Natural killer cell (primary cell): ENCODE data around the gene OTOS. TPM values are rescaled to one million over a fixed set of nuclear protein-coding genes. Genes with fewer than 3 reads are reported as not detected.
A peak's percentile ranks its signal among the peaks of the same experiment; 100 is the strongest.

Source experiments
- ATAC-seq, 3 donors: fragments of 150-1000 bp in 2 of 3; fragments of 200-7000 bp in 1 of 3; cut with Tn5 transposase; 1 replicate in 1 of 3; 2 replicates in 2 of 3; pipeline ENCODE4 v1.10.0; 2021; ENCODE audit warnings: mild to moderate bottlenecking in 2 of 3, moderate library complexity in 2 of 3
- DNase-seq, 2 donors: peaks; one replicate each; pipeline versions ENCODE4 v3.0.0 to v3.0.0-alpha.2; 2013 to 2021; ENCODE audit warnings: mixed read lengths in 1 of 2
- H3K27ac ChIP-seq: one replicate; pipeline ENCODE4 v1.5.1; 2013; ENCODE audit warnings: mild to moderate bottlenecking, low read length
- H3K27me3 ChIP-seq: one replicate; pipeline ENCODE4 v1.6.1; 2013; ENCODE audit warnings: low read length; ENCODE audit not compliant: control insufficient read depth, insufficient read depth
- H3K36me3 ChIP-seq: one replicate; pipeline ENCODE4 v1.6.1; 2013; ENCODE audit warnings: low read length; ENCODE audit not compliant: control insufficient read depth, insufficient read depth
- H3K4me1 ChIP-seq: one replicate; pipeline ENCODE4 v1.6.1; 2013; ENCODE audit warnings: low read length; ENCODE audit not compliant: control insufficient read depth, insufficient read depth
- H3K4me3 ChIP-seq: one replicate; pipeline ENCODE4 v1.5.1; 2013; ENCODE audit warnings: low read length
- H3K9me3 ChIP-seq: one replicate; pipeline ENCODE4 v1.6.1; 2013; ENCODE audit warnings: low read length; ENCODE audit not compliant: control insufficient read depth, insufficient read depth
- H3K27ac Mint-ChIP-seq, 2 donors: one replicate each; pipeline ENCODE4 v1.8.0; 2022; ENCODE audit warnings: mild to moderate bottlenecking in 2 of 2, mixed read lengths in 2 of 2, moderate library complexity in 1 of 2
- H3K27me3 Mint-ChIP-seq, 2 donors: one replicate each; pipeline ENCODE4 v1.8.0; 2022; ENCODE audit warnings: low read depth in 2 of 2, mixed read lengths in 2 of 2
- H3K36me3 Mint-ChIP-seq: one replicate; pipeline ENCODE4 v1.8.0; 2022; ENCODE audit warnings: mixed read lengths
- H3K4me1 Mint-ChIP-seq, 2 donors: one replicate each; pipeline ENCODE4 v1.8.0; 2022; ENCODE audit warnings: mixed read lengths in 2 of 2
- H3K4me3 Mint-ChIP-seq: one replicate; pipeline ENCODE4 v1.8.0; 2022; ENCODE audit warnings: mild to moderate bottlenecking, moderate library complexity, mixed read lengths
- H3K9me3 Mint-ChIP-seq, 2 donors: one replicate each; pipeline ENCODE4 v1.8.0; 2022; ENCODE audit warnings: mixed read lengths in 2 of 2
- WGBS: methylation state at CpG from one replicate; pipeline ENCODE4 v1.1.7; 2013; ENCODE audit warnings: missing lambda C conversion rate; ENCODE audit not compliant: insufficient coverage; 5-methylcytosine and 5-hydroxymethylcytosine counted together
- intact Hi-C: fragments of 100-400 bp; cut with micrococcal nuclease; formaldehyde crosslinking; loops from one replicate; pipeline ENCODE4 v1.14.2; 2022
- total RNA-seq, 4 donors: library from RNA; stranded (reverse); fragments of 120-200 nt in 1 of 4; gene quantifications; one replicate each; pipeline versions ENCODE4 v1.2.3 to v1.2.4, GENCODE V29; 2013 to 2022
- TF ChIP-seq, protein P1 (sequence below): fragments of 200-600 bp; IDR thresholded peaks from one replicate; pipeline ENCODE4 v1.8.0; 2022; ENCODE audit warnings: antibody characterized with exemption

Gene OTOS
- total RNA-seq, 3 donors from 2014 or later (not counting 1 experiment from before 2014, with no cell fraction given): not detected

DNA sequence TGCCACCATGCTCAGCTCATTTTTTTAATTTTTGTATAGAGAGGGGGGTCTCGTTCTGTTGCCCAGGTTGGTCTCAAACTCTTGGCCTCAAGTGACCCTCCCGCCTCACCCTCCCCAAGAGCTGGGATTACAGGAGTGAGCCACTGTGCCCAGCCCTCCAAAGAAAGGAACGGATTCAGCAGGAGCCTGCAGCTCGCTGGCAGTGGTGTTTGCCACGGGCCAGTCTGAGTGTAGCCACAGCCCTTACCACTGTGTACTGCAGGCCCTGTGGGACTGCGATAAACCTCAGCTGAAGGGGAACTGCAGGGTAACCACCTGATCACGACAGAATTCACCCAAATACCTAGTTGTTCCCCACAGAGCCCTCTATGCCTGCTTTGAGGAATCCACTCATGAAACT lies 11.1 kb downstream of the OTOS start:
- Mint-ChIP-seq H3K4me1 (peaks cover 5 to 8% of the 10 kb centered on the region in 2 donors), H3K27me3 (no peaks in the 10 kb centered on the region), H3K36me3 (no peaks in the 10 kb centered on the region), H3K9me3 (no peaks in the 10 kb centered on the region), H3K4me3 (no peak overlapping the region), H3K27ac (no peak overlapping the region)
- no peak overlapping the region for H3K4me3 ChIP-seq
- H3K27me3 ChIP-seq: no peaks in the 10 kb centered on the region
- DNase-seq (no peak), ATAC-seq (no peak)
- H3K9me3 ChIP-seq: no peaks in the 10 kb centered on the region
- H3K36me3 ChIP-seq: peaks cover 48% of the 10 kb centered on the region
- 92% methylated on average over 7 of the region's 7 CpGs for WGBS
- peaks cover 1% of the 10 kb centered on the region for H3K4me1 ChIP-seq
- no peak overlapping the region for H3K27ac ChIP-seq
- intact Hi-C loops: no loop called here
- TF ChIP-seq, protein P1, sequence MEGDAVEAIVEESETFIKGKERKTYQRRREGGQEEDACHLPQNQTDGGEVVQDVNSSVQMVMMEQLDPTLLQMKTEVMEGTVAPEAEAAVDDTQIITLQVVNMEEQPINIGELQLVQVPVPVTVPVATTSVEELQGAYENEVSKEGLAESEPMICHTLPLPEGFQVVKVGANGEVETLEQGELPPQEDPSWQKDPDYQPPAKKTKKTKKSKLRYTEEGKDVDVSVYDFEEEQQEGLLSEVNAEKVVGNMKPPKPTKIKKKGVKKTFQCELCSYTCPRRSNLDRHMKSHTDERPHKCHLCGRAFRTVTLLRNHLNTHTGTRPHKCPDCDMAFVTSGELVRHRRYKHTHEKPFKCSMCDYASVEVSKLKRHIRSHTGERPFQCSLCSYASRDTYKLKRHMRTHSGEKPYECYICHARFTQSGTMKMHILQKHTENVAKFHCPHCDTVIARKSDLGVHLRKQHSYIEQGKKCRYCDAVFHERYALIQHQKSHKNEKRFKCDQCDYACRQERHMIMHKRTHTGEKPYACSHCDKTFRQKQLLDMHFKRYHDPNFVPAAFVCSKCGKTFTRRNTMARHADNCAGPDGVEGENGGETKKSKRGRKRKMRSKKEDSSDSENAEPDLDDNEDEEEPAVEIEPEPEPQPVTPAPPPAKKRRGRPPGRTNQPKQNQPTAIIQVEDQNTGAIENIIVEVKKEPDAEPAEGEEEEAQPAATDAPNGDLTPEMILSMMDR: no peak

DNA sequence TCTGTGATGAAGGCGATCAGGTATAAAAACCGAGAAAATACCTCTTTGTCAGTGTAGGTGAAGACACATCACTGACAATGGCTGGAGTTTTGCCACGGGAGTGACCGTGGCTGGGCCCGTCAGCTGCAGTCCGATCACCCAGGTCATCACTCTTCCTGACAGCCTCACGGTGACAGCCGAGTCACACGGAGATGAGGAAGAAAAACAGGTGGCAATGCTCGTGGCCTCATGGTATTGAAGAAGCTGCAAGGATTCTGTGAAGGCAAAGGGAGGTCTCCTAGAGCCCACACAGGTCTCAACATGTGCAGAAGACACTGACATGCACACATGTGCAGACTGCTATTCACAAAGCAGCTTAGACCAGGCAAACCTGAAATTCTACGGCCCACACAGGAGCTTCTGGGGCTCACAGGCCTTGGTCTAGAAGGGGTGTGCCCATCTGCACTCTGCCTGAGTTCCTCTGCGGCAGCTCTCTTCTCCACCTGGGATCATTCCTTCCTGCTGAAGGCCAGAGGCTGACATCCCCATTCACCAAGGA lies 11.8 kb downstream of the OTOS start:
- Histone ChIP-seq H3K4me1 (no peaks in the 10 kb centered on the region), H3K27me3 (no peaks in the 10 kb centered on the region), H3K4me3 (no peak overlapping the region), H3K27ac (no peak overlapping the region), H3K36me3 (peaks cover 46% of the 10 kb centered on the region), H3K9me3 (no peaks in the 10 kb centered on the region)
- DNase-seq (peak in 1 of 2 donors; percentile 7), ATAC-seq (no peak)
- TF ChIP-seq, protein P1: no peak
- Mint-ChIP-seq H3K4me1 (peaks cover 4 to 5% of the 10 kb centered on the region in 2 donors), H3K27me3 (no peaks in the 10 kb centered on the region), H3K27ac (no peak overlapping the region), H3K4me3 (no peak overlapping the region), H3K36me3 (no peaks in the 10 kb centered on the region), H3K9me3 (no peaks in the 10 kb centered on the region)
- WGBS: 94% methylated on average over 12 of the region's 12 CpGs
- intact Hi-C loops: no loop called here

DNA sequence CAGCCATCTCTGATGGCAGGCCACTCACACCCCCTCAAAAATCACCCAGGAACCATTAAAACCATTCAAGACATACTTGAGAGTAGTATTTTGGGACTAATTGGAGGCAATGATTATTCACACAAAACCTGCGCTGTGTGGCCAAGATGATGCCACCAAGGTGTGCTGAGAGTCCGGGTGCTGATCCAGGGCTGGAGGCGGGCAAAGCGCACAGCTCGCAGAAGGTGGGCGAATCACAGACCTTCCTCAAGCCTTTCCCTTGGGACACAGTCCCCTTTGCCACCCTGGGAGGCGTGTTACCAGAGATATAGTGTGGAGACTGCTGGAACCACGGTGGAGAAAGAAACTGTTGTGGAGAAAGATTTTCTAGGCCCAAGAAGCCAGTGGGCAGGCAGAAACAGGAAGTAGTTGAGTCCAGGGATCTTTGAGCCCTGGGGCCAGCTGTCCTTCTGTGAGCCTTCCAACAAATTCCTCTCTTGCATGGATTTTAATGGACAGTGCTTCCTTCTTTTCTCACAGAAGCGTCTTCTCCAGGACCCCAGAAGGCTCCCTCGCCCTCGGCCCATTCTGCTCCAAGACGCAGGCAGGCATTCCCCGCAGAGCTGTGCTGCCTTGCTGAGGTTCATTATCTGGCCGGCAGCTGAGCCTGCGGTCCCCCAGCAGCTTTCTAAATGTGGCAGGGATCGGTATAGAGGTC lies 12.4 kb downstream of the OTOS start:
- Histone ChIP-seq H3K4me3 (no peak overlapping the region), H3K36me3 (peaks cover 40% of the 10 kb centered on the region), H3K9me3 (no peaks in the 10 kb centered on the region), H3K4me1 (no peaks in the 10 kb centered on the region), H3K27me3 (no peaks in the 10 kb centered on the region), H3K27ac (no peak overlapping the region)
- H3K4me1 Mint-ChIP-seq: peaks cover 1 to 4% of the 10 kb centered on the region in 2 donors
- DNase-seq (peak in 1 of 2 donors; percentile 9), ATAC-seq (no peak)
- H3K27ac Mint-ChIP-seq: no peak overlapping the region
- WGBS: 98% methylated on average over 16 of the region's 16 CpGs
- H3K9me3 Mint-ChIP-seq: no peaks in the 10 kb centered on the region
- TF ChIP-seq, protein P1: no peak
- H3K36me3 Mint-ChIP-seq: no peaks in the 10 kb centered on the region
- H3K27me3 Mint-ChIP-seq: no peaks in the 10 kb centered on the region
- no peak overlapping the region for H3K4me3 Mint-ChIP-seq
- intact Hi-C loops: no loop called here
